GM19463 (cell line): Measurements from ENCODE around the gene CIAO1.
A peak's percentile ranks its signal among the peaks of the same experiment; 100 is the strongest.
"Not testable (repeated sequence)": the region's sequence is repeated elsewhere in the genome, so short reads cannot be mapped to it uniquely, and the experiment has no call there.

Experiments used
- ATAC-seq: cut with Tn5 transposase; IDR thresholded peaks from one replicate; pipeline ENCODE4 v1.9.1; 2021; ENCODE audit warnings: mild to moderate bottlenecking, moderate library complexity; ENCODE audit not compliant: unreplicated experiment

The CIAO1 gene

GRCh38 chr2:96265840-96266679 is at the start of gene CIAO1, which contains the start of gene TMEM127:
Gene CIAO1 (plus strand): TSS chr2:96266225. CDS start chr2:96266351, 126 bp downstream.
Gene TMEM127 (minus strand): TSS chr2:96265997. CDS start chr2:96265381, 616 bp downstream.
- ATAC-seq: peak; percentile 94

GRCh38 chr2:96218508-96219131 is 47.4 kb upstream of the CIAO1 start:
- no peak for ATAC-seq

GRCh38 chr2:96219959-96220358 is 46.1 kb upstream of the CIAO1 start:
- not testable (repeated sequence) for ATAC-seq

- not testable (repeated sequence) for ATAC-seq
Observed at GRCh38 chr2:96221106-96221505, 44.9 kb upstream of the CIAO1 start.

- ATAC-seq: peak; percentile 80
Observed at GRCh38 chr2:96225016-96225533, 41.0 kb upstream of the CIAO1 start.

DNA sequence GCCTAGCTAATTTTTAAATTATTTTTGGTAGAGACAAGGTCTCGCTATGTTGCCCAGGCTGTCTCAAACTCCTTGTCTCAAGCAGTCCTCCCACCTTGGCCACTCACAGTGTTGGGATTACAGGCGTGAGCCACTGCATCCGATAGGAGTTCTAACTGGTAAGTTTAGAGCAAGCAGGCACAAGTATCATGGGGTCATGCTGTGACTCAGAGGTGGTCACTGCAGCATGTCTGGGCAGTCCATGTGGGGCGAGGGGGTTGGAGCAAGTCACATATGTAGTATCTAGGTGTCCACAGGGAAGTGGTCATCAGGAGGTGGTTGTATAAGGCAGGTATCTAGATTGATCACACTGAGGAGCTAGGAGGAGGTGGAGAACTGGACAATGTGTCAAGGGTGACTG is 34.7 kb upstream of the CIAO1 start:
- ATAC-seq: no peak

DNA sequence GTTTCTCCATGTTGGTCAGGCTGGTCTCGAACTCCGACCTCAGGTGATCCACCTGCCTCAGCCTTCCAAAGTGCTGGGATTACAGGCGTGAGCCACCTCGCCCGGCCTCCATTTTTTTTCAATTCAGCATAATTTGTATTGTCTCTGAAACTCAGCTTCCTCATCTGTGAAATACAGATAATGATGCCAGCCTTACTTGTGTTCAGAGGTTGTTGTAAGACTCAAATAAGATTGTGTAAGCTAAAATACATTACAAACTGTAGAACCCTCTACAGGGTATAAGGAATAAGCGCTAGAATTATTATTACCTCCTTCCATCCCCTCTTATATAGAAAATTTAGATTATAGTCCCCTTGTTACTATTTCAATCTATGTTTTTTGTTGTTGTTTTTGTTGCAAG is 32.6 kb upstream of the CIAO1 start:
- ATAC-seq: no peak

GRCh38 chr2:96233880-96234316 is 32.1 kb upstream of the CIAO1 start:
- ATAC-seq: peak; percentile 93

GRCh38 chr2:96236882-96237281 is 29.1 kb upstream of the CIAO1 start:
- no peak for ATAC-seq

GRCh38 chr2:96238266-96238665 is 27.8 kb upstream of the CIAO1 start:
- ATAC-seq: no peak

- ATAC-seq: no peak
Observed at GRCh38 chr2:96239091-96239490, 26.9 kb upstream of the CIAO1 start.

GRCh38 chr2:96239745-96240264 is 26.2 kb upstream of the CIAO1 start:
- ATAC-seq: no peak

DNA sequence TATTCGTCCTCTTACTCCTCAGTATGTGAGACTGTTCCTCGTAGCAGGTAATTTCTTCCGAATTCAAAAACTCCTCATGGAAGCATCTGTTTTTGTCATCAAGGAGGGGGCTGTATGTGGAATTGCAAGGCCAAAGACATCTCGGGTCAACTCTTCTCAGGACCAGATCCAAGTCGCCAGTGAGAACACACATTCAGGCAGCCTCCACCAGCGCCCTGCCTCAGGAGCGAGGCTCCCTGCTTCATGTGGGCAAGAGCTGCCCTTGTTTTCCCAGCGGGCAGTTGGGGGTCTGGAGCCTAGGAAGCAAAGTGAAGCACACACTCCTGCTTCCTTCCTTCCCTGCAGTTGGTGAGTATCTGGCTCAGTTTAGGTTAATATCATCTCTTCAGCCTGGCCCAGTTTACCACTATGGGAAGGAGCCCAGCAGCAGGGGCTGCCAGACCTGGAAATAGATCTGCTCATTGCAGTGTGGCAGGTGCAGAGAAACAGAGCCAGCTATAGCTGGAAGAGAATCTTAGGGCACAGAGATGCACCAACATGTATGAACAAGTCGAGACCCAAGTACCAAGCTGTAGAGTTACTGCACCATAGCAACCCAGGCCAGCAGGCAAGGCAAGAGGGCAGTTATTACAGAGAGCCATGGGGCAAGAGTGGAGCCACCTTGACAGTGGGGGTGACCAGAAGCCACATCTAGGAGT is 25.5 kb upstream of the CIAO1 start:
- ATAC-seq: no peak

DNA sequence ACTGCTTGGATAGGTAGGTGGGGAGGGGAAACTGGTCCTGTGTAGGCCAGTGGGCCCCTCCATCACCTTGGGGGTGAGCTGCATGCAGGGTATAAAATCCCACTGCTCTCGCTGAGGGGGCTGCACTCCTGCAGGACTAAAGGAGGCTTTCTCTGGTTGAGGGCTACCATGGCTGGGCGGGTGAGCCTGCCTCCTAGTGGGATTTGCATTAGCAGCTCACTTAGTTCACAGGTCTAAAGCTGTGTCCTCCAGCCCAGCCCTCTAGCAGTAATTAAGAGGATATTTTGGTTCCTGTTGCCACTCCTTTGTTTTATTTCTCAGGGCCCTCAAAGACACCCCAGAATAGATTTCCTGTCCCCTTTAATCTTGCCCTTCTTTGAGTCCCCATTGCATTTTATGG is 24.8 kb upstream of the CIAO1 start:
- no peak for ATAC-seq

- ATAC-seq: peak; percentile 92
Observed at GRCh38 chr2:96241900-96242611, 24.0 kb upstream of the CIAO1 start.

GRCh38 chr2:96243843-96244242 is 22.2 kb upstream of the CIAO1 start:
- no peak for ATAC-seq

DNA sequence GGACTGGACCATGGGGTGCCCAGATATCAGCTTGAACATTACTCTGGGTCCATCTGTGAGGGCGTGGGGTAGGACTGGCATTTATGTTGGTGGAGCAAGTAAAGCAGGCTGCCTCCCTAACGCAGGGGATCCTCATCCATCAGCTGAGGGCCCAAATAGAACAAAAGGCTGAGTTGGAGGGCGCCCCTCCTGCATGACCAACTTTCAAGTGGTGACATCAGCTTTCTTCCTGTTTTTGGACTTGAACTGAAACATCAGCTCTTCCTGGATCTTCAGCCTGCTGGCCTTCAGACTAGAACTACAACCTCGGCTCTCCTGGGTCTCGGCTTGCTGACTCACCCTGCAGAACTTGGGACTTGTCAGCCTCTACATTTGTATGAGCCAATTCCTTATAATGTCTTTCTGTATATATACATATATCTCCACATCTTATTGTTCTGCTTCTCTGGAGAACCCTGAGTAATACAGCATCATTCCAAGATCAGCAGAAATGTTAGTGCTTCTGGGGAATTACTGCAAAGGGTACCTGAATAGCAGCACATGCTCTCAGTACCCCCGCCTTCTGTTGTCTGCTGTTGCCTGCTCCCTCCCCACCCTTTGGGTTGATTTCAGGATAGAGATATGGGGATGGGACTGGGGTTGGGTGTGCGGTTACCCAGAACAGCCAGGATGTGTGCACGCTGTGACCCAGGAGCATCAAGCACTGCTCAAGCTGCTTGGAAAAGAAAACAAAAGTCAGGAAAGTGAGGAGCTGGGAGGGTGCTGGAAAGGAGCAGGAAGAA is 20.2 kb upstream of the CIAO1 start:
- ATAC-seq: no peak

- no peak for ATAC-seq
Observed at GRCh38 chr2:96247009-96247408, 19.0 kb upstream of the CIAO1 start.

DNA sequence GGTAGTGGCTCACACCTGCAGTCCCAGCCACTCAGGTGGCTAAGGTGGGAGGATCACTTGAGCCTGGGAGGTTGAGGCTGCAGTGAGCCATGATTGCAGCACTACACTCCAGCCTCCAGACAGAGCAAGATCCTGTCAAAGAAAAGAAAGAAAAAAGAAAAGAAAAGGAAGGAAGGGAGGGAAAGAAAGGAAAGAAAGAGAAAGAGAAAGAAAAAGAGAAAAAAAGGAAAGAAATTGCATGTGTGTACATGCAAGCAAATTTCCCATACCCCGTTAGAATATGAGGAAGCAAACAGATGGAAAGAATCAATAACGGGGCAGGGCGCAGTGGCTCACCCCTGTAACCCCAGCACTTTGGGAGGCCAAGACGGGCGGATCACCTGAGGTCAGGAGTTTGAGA is 18.1 kb upstream of the CIAO1 start:
- no peak for ATAC-seq

GRCh38 chr2:96248624-96249023 is 17.4 kb upstream of the CIAO1 start:
- ATAC-seq: no peak
